HG03280 (cell line): ENCODE data around the gene SCNN1B.
"Not testable (repeated sequence)": the region's sequence is repeated elsewhere in the genome, so short reads cannot be mapped to it uniquely, and the experiment has no call there.

ENCODE experiments used
- ATAC-seq: cut with Tn5 transposase; IDR thresholded peaks from one replicate; pipeline ENCODE4 v1.9.1; 2021; ENCODE audit warnings: mild to moderate bottlenecking, moderate library complexity; ENCODE audit not compliant: unreplicated experiment

The SCNN1B gene

GRCh38 chr16:23377071-23377931 lies 75.2 kb downstream of the SCNN1B start:
- no peak for ATAC-seq

DNA sequence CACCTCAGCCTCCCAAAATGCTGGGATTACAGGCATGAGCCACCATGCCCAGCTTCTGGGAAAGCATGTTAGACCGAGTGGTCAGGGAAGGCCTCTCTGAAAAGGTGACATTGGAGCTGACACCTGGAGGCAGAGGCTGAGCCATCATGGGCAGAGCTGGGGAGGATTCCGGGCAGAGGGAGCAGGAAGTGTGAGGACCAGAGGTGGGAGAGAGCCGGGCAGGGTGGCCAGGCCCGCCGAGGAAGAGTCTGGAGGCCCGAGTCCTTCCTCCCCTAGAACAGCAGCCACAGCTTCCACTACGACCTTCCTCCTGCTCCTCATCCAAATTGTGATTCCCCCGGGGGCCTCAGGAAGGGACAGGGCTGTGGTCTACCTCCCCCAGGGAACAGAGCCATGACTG lies 76.2 kb downstream of the SCNN1B start:
- ATAC-seq: no peak

- no peak for ATAC-seq
These were observed 76.8 kb downstream of the SCNN1B start for GRCh38 chr16:23378921-23379320.

DNA sequence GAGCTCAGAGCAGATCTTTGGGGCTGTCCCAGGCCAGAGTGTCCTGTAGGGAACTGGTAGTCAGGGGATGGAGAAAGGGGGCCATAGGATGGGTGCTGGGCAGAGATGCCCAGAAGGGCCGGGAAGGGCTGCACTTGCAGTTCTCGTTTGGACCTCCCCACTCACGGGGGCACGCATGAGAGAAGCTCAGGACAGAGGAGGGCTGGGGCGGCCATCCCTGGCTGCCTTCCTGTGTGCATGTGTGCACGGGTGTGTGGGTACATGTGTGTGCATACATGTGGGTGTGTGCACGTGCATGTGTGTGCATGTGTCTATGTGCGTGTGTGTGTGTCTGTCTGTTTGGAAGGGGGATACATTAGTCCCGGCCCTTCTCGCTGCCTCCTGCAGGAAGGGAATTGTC lies 77.6 kb downstream of the SCNN1B start:
- ATAC-seq: no peak

DNA sequence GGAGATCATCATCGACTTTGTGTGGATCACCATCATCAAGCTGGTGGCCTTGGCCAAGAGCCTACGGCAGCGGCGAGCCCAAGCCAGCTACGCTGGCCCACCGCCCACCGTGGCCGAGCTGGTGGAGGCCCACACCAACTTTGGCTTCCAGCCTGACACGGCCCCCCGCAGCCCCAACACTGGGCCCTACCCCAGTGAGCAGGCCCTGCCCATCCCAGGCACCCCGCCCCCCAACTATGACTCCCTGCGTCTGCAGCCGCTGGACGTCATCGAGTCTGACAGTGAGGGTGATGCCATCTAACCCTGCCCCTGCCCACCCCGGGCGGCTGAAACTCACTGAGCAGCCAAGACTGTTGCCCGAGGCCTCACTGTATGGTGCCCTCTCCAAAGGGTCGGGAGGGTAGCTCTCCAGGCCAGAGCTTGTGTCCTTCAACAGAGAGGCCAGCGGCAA lies 78.4 kb downstream of the SCNN1B start:
- ATAC-seq: no peak

GRCh38 chr16:23381702-23382101 lies 79.6 kb downstream of the SCNN1B start:
- not testable (repeated sequence) for ATAC-seq

- ATAC-seq: no peak
These were observed 80.2 kb downstream of the SCNN1B start for GRCh38 chr16:23382279-23382678.

- no peak for ATAC-seq
These were observed 81.8 kb downstream of the SCNN1B start for GRCh38 chr16:23383881-23384280.

GRCh38 chr16:23384878-23385277 lies 82.8 kb downstream of the SCNN1B start:
- no peak for ATAC-seq

GRCh38 chr16:23385441-23385840 lies 83.3 kb downstream of the SCNN1B start:
- ATAC-seq: no peak

- ATAC-seq: no peak
These were observed 85.6 kb downstream of the SCNN1B start for GRCh38 chr16:23387666-23388065.

DNA sequence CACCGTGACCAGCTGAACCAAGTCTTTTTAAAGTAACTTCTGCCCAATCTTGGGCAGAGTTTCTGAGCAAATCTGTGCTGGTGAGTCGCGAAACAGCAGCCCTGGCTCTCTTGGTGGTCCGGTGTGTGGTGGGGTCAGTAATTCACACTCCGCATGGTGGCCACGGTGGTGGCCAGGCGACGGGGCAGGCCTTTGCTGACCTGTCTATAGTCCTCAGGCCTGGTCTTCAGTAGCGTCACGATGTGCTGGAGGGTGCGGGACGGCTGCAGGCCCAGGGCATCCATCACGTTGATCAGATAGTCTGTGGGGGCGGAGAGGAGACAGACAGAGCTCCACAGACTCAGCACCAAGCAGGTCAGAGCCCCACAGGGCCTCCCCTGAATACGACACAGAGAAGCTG lies 86.7 kb downstream of the SCNN1B start:
- no peak for ATAC-seq

- no peak for ATAC-seq
These were observed 87.1 kb downstream of the SCNN1B start for GRCh38 chr16:23389201-23389600.

GRCh38 chr16:23389936-23390335 lies 87.8 kb downstream of the SCNN1B start:
- not testable (repeated sequence) for ATAC-seq

GRCh38 chr16:23391381-23392222 lies 89.5 kb downstream of the SCNN1B start:
- no peak for ATAC-seq

- no peak for ATAC-seq
These were observed 90.1 kb downstream of the SCNN1B start for GRCh38 chr16:23392223-23392600.

GRCh38 chr16:23394141-23394831 lies 92.2 kb downstream of the SCNN1B start:
- ATAC-seq: no peak

DNA sequence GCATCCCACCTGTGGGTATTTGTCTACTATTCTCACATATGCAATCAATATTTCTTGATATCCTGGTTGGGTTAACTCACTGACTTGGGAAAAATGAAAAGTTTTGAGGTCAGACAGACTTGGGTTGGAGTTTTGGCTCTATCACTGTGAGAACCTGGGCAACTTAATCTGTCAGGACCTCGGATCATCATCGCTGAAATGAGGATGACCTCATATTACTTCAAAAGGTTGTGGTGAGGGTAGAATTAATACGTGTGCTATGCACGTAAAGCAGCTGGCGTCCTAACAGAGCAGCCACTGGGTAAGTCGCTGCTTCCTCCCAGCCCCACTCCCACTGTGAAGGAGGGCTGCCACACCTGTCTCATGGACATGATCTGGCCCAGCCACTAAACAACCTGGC lies 93.6 kb downstream of the SCNN1B start:
- ATAC-seq: no peak

GRCh38 chr16:23397464-23397863 lies 95.4 kb downstream of the SCNN1B start:
- ATAC-seq: no peak

GRCh38 chr16:23398987-23399805 lies 97.1 kb downstream of the SCNN1B start:
- no peak for ATAC-seq
